Activated CD4-positive, alpha-beta memory T cell treated with anti-CD3 and anti-CD28 coated beads for 36 hours (primary cell): ENCODE results near the gene SORBS2. TPM values are rescaled to one million over a fixed set of nuclear protein-coding genes. Genes with fewer than 3 reads are reported as not detected.

Source experiments
- CTCF ChIA-PET: fragments of 350-600 bp; sonication (Branson Sonifier 250); formaldehyde crosslinking; loops from one replicate; lab custom pipeline; 2021; ENCODE audit warnings: antibody characterized with exemption, inconsistent platforms; lab: Charles Lee
- POLR2A ChIA-PET: fragments of 350-600 bp; sonication (Branson Sonifier 250); formaldehyde crosslinking; loops from one replicate; lab custom pipeline; 2021; ENCODE audit warnings: antibody characterized with exemption; lab: Charles Lee
- DNase-seq: peaks from one replicate; pipeline ENCODE4 v3.0.0-alpha.2; 2020
- H3K27ac Mint-ChIP-seq: one replicate; pipeline ENCODE4 v1.8.0; 2021; ENCODE audit warnings: mixed read lengths
- H3K27me3 Mint-ChIP-seq: one replicate; pipeline ENCODE4 v1.8.0; 2021; ENCODE audit warnings: mixed read lengths
- H3K36me3 Mint-ChIP-seq: one replicate; pipeline ENCODE4 v1.8.0; 2021; ENCODE audit warnings: mixed read lengths
- H3K4me1 Mint-ChIP-seq: one replicate; pipeline ENCODE4 v1.8.0; 2021; ENCODE audit warnings: low read depth, mixed read lengths
- H3K4me3 Mint-ChIP-seq: one replicate; pipeline ENCODE4 v1.8.0; 2021; ENCODE audit warnings: mild to moderate bottlenecking, mixed read lengths
- H3K9me3 Mint-ChIP-seq: one replicate; pipeline ENCODE4 v1.8.0; 2021; ENCODE audit warnings: mixed read lengths
- intact Hi-C: fragments of 100-400 bp; cut with micrococcal nuclease; formaldehyde crosslinking; loops from one replicate; pipeline ENCODE4 v1.15.1; 2023
- total RNA-seq, 2 experiments: library from RNA; stranded (reverse); gene quantifications; one replicate each; pipeline ENCODE4 v1.2.3, GENCODE V29; 2021

The SORBS2 gene
- total RNA-seq, 2 experiments from 2014 or later = not detected

GRCh38 chr4:185679523-185679922, 132.5 kb downstream of the SORBS2 start:
- Mint-ChIP-seq H3K9me3 (no peaks in the 10 kb centered on the region), H3K27me3 (peaks cover 3% of the 10 kb centered on the region), H3K27ac (no peak overlapping the region), H3K4me3 (no peak overlapping the region), H3K36me3 (no peaks in the 10 kb centered on the region), H3K4me1 (no peaks in the 10 kb centered on the region)
- no peak for DNase-seq
- intact Hi-C loops = no loop called here
- POLR2A ChIA-PET = no interaction called here
- CTCF ChIA-PET = no interaction called here

GRCh38 chr4:185677637-185678314, 134.2 kb downstream of the SORBS2 start:
- no peak for DNase-seq
- CTCF ChIA-PET = no interaction called here
- no peaks in the 10 kb centered on the region for H3K36me3 Mint-ChIP-seq
- H3K4me1 Mint-ChIP-seq = no peaks in the 10 kb centered on the region
- intact Hi-C loops = no loop called here
- no peak overlapping the region for H3K4me3 Mint-ChIP-seq
- H3K9me3 Mint-ChIP-seq = no peaks in the 10 kb centered on the region
- peaks cover 3% of the 10 kb centered on the region for H3K27me3 Mint-ChIP-seq
- POLR2A ChIA-PET = no interaction called here
- H3K27ac Mint-ChIP-seq = no peak overlapping the region

GRCh38 chr4:185672618-185673017, 139.4 kb downstream of the SORBS2 start:
- intact Hi-C loops = no loop called here
- POLR2A ChIA-PET = no interaction called here
- H3K4me1 Mint-ChIP-seq = no peaks in the 10 kb centered on the region
- H3K9me3 Mint-ChIP-seq = no peaks in the 10 kb centered on the region
- peaks cover 3% of the 10 kb centered on the region for H3K27me3 Mint-ChIP-seq
- H3K27ac Mint-ChIP-seq = no peak overlapping the region
- CTCF ChIA-PET = no interaction called here
- no peak overlapping the region for H3K4me3 Mint-ChIP-seq
- no peaks in the 10 kb centered on the region for H3K36me3 Mint-ChIP-seq
- no peak for DNase-seq

GRCh38 chr4:185672151-185672550, 139.8 kb downstream of the SORBS2 start:
- ChIA-PET POLR2A (no interaction called here), CTCF (no interaction called here)
- Mint-ChIP-seq H3K9me3 (no peaks in the 10 kb centered on the region), H3K4me3 (no peak overlapping the region), H3K4me1 (no peaks in the 10 kb centered on the region), H3K27me3 (peaks cover 3% of the 10 kb centered on the region), H3K27ac (no peak overlapping the region), H3K36me3 (no peaks in the 10 kb centered on the region)
- intact Hi-C loops = no loop called here
- DNase-seq = no peak

GRCh38 chr4:185671496-185671895, 140.5 kb downstream of the SORBS2 start:
- Mint-ChIP-seq H3K27me3 (peaks cover 4% of the 10 kb centered on the region), H3K4me3 (no peak overlapping the region), H3K36me3 (no peaks in the 10 kb centered on the region), H3K4me1 (no peaks in the 10 kb centered on the region), H3K27ac (no peak overlapping the region), H3K9me3 (no peaks in the 10 kb centered on the region)
- DNase-seq = no peak
- ChIA-PET POLR2A (no interaction called here), CTCF (no interaction called here)
- intact Hi-C loops = no loop called here

- DNase-seq = no peak
- Mint-ChIP-seq H3K27ac (no peak overlapping the region), H3K9me3 (no peaks in the 10 kb centered on the region), H3K27me3 (peaks cover 4% of the 10 kb centered on the region), H3K4me1 (no peaks in the 10 kb centered on the region), H3K36me3 (no peaks in the 10 kb centered on the region), H3K4me3 (no peak overlapping the region)
- CTCF ChIA-PET = no interaction called here
- POLR2A ChIA-PET = no interaction called here
- intact Hi-C loops = no loop called here
These were observed 140.9 kb downstream of the SORBS2 start for GRCh38 chr4:185671066-185671465.

GRCh38 chr4:185669288-185669687, 142.7 kb downstream of the SORBS2 start:
- Mint-ChIP-seq H3K27ac (no peak overlapping the region), H3K4me1 (no peaks in the 10 kb centered on the region), H3K36me3 (no peaks in the 10 kb centered on the region), H3K27me3 (peaks cover 10% of the 10 kb centered on the region), H3K4me3 (no peak overlapping the region), H3K9me3 (no peaks in the 10 kb centered on the region)
- POLR2A ChIA-PET = no interaction called here
- CTCF ChIA-PET = interaction anchor here (0.6 kb wide), 1 partner anchor 71 kb away, joined by 3 read pairs; no protein-coding TSS in a partner anchor
- no peak for DNase-seq
- intact Hi-C loops = no loop called here

GRCh38 chr4:185666156-185666555, 145.8 kb downstream of the SORBS2 start:
- Mint-ChIP-seq H3K9me3 (no peaks in the 10 kb centered on the region), H3K27ac (no peak overlapping the region), H3K4me3 (no peak overlapping the region), H3K4me1 (no peaks in the 10 kb centered on the region), H3K36me3 (no peaks in the 10 kb centered on the region), H3K27me3 (peaks cover 10% of the 10 kb centered on the region)
- POLR2A ChIA-PET = no interaction called here
- CTCF ChIA-PET = interaction anchor here (0.6 to 1.2 kb wide), 2 partner anchors 69 to 218 kb away, joined by 3 read pairs; no protein-coding TSS in a partner anchor
- intact Hi-C loops = no loop called here
- DNase-seq = no peak

GRCh38 chr4:185665655-185666054, 146.3 kb downstream of the SORBS2 start:
- no peaks in the 10 kb centered on the region for H3K9me3 Mint-ChIP-seq
- intact Hi-C loops = no loop called here
- ChIA-PET POLR2A (no interaction called here), CTCF (interaction anchor here (0.6 to 1.2 kb wide), 2 partner anchors 68 to 218 kb away, joined by 3 read pairs; no protein-coding TSS in a partner anchor)
- no peak for DNase-seq
- H3K36me3 Mint-ChIP-seq = no peaks in the 10 kb centered on the region
- peaks cover 10% of the 10 kb centered on the region for H3K27me3 Mint-ChIP-seq
- H3K27ac Mint-ChIP-seq = no peak overlapping the region
- no peak overlapping the region for H3K4me3 Mint-ChIP-seq
- H3K4me1 Mint-ChIP-seq = no peaks in the 10 kb centered on the region

GRCh38 chr4:185664481-185664880, 147.5 kb downstream of the SORBS2 start:
- no peak for DNase-seq
- ChIA-PET POLR2A (no interaction called here), CTCF (no interaction called here)
- Mint-ChIP-seq H3K36me3 (no peaks in the 10 kb centered on the region), H3K4me3 (no peak overlapping the region), H3K9me3 (no peaks in the 10 kb centered on the region), H3K27me3 (peaks cover 12% of the 10 kb centered on the region), H3K27ac (no peak overlapping the region), H3K4me1 (no peaks in the 10 kb centered on the region)
- intact Hi-C loops = no loop called here

- H3K36me3 Mint-ChIP-seq = no peaks in the 10 kb centered on the region
- H3K27ac Mint-ChIP-seq = no peak overlapping the region
- CTCF ChIA-PET = no interaction called here
- no peak overlapping the region for H3K4me3 Mint-ChIP-seq
- intact Hi-C loops = no loop called here
- peaks cover 10% of the 10 kb centered on the region for H3K27me3 Mint-ChIP-seq
- H3K4me1 Mint-ChIP-seq = no peaks in the 10 kb centered on the region
- no peak for DNase-seq
- H3K9me3 Mint-ChIP-seq = no peaks in the 10 kb centered on the region
- POLR2A ChIA-PET = no interaction called here
These were observed 149.8 kb downstream of the SORBS2 start for GRCh38 chr4:185662030-185662778.

- no peak overlapping the region for H3K27ac Mint-ChIP-seq
- no peaks in the 10 kb centered on the region for H3K4me1 Mint-ChIP-seq
- no peaks in the 10 kb centered on the region for H3K9me3 Mint-ChIP-seq
- intact Hi-C loops = no loop called here
- ChIA-PET CTCF (interaction anchor here (0.6 kb wide), 1 partner anchor 198 kb away, joined by 4 read pairs; no protein-coding TSS in a partner anchor), POLR2A (no interaction called here)
- DNase-seq = no peak
- H3K4me3 Mint-ChIP-seq = no peak overlapping the region
- H3K36me3 Mint-ChIP-seq = no peaks in the 10 kb centered on the region
- H3K27me3 Mint-ChIP-seq = peaks cover 2% of the 10 kb centered on the region
These were observed 151.7 kb downstream of the SORBS2 start for GRCh38 chr4:185660340-185660739.
